Measurements from ENCODE around the gene CDKN2A. TPM values are rescaled to one million over a fixed set of nuclear protein-coding genes. Genes with fewer than 3 reads are reported as not detected.

Gene CDKN2A
- 14.3 and 16.0 TPM in 2 replicates for total RNA-seq
- long read RNA-seq, partial matches to known transcripts: 0 of 1 reads
- long read RNA-seq, other reads (novel, unspliced or antisense): 0 of 1 reads

DNA sequence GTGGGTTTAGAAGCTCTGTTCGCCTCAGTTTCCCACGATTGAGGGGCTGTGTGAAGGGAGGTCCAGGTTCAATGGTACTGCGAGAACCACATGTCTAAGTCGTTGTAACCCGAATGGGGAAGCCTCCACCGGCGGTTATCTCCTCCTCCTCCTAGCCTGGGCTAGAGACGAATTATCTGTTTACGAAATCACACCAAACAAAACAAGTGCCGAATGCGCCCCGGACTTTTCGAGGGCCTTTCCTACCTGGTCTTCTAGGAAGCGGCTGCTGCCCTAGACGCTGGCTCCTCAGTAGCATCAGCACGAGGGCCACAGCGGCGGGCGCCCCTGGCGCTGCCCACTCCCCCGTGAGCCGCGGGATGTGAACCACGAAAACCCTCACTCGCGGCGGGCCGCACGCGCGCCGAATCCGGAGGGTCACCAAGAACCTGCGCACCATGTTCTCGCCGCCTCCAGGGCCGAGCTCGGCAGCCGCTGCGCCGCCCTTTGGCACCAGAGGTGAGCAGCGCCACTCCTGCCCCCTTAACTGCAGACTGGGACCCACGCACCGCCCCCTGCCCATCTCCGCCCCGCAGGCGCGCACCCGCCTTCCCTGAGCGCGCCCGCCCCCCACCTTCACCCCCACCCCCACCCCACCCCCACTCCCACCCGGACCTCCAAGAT, at the start of gene CDKN2A:
CDKN2A (minus strand) TSS at position 500 of the 663 bp plus-strand sequence.
- Mint-ChIP-seq H3K4me1 (ENCODE audit: unreplicated experiment) (peaks cover 34% of the 10 kb centered on the region), H3K27me3 (ENCODE audit: unreplicated experiment) (peaks cover 17% of the 10 kb centered on the region), H3K9me3 (ENCODE audit: unreplicated experiment) (no peaks in the 10 kb centered on the region), H3K4me3 (ENCODE audit: unreplicated experiment) (peak within 1 kb of the TSS; percentile 89), H3K27ac (ENCODE audit: unreplicated experiment) (peak within 1 kb of the TSS; percentile 95), H3K36me3 (ENCODE audit: unreplicated experiment) (peaks cover 10% of the 10 kb centered on the region)
- no peak for DNase-seq (ENCODE audit: extremely low spot score, unreplicated experiment)
- TF ChIP-seq, protein P1, sequence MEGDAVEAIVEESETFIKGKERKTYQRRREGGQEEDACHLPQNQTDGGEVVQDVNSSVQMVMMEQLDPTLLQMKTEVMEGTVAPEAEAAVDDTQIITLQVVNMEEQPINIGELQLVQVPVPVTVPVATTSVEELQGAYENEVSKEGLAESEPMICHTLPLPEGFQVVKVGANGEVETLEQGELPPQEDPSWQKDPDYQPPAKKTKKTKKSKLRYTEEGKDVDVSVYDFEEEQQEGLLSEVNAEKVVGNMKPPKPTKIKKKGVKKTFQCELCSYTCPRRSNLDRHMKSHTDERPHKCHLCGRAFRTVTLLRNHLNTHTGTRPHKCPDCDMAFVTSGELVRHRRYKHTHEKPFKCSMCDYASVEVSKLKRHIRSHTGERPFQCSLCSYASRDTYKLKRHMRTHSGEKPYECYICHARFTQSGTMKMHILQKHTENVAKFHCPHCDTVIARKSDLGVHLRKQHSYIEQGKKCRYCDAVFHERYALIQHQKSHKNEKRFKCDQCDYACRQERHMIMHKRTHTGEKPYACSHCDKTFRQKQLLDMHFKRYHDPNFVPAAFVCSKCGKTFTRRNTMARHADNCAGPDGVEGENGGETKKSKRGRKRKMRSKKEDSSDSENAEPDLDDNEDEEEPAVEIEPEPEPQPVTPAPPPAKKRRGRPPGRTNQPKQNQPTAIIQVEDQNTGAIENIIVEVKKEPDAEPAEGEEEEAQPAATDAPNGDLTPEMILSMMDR (IDR thresholded peaks at IDR 0.05): no peak

DNA sequence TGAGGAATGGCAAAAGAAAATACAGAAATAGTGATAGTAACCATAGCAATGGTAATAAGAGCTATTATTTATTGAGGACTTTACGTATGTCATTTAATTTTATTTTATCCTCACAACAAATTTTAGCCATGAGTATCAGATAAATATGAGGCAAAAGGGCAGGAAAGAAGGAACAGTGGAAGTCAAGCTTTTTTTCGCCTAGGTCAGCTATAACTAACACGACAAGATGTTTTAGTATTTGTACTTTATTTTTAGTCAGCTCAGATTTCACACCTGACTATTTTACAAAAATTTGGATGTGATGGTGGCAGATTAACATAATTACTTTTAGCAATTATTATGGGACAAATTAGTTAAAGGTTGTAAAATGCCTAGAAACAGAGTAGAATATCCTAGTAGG, 49.7 kb upstream of the CDKN2A start:
- TF ChIP-seq, protein P1 (IDR thresholded peaks at IDR 0.05): no peak
- DNase-seq (ENCODE audit: extremely low spot score, unreplicated experiment): no peak

DNA sequence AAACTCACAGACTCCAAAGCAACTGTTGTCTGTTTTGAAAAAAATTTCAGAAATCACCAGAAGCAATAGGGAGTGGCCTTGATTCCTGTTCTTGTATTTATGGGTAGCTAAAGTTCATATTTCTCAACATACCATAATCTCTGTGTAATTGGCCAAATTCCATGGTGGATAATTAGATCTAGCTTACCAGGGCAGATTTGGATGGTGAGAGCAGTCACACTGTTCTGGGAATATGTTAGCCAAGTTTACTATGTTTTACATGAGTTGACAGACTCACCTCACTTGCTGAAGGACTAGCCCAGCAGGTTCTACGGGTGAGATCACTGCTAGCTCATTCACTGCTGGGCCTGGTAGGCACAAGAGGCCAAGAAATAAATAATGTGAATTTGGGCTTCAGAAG, 47.6 kb upstream of the CDKN2A start:
- H3K36me3 Mint-ChIP-seq (ENCODE audit: unreplicated experiment): no peaks in the 10 kb centered on the region
- peak overlapping the region; percentile 77 for H3K27ac Mint-ChIP-seq (ENCODE audit: unreplicated experiment)
- no peaks in the 10 kb centered on the region for H3K9me3 Mint-ChIP-seq (ENCODE audit: unreplicated experiment)
- H3K4me3 Mint-ChIP-seq (ENCODE audit: unreplicated experiment): no peak overlapping the region
- DNase-seq (ENCODE audit: extremely low spot score, unreplicated experiment): no peak
- TF ChIP-seq, protein P1 (IDR thresholded peaks at IDR 0.05): no peak
- peaks cover 30% of the 10 kb centered on the region for H3K4me1 Mint-ChIP-seq (ENCODE audit: unreplicated experiment)
- H3K27me3 Mint-ChIP-seq (ENCODE audit: unreplicated experiment): no peaks in the 10 kb centered on the region

More for the DNA sequence above, 49.7 kb upstream of the CDKN2A start:
- Mint-ChIP-seq H3K27me3 (ENCODE audit: unreplicated experiment) (no peaks in the 10 kb centered on the region), H3K4me1 (ENCODE audit: unreplicated experiment) (peaks cover 30% of the 10 kb centered on the region), H3K9me3 (ENCODE audit: unreplicated experiment) (no peaks in the 10 kb centered on the region), H3K36me3 (ENCODE audit: unreplicated experiment) (peaks cover 3% of the 10 kb centered on the region), H3K27ac (ENCODE audit: unreplicated experiment) (no peak overlapping the region), H3K4me3 (ENCODE audit: unreplicated experiment) (no peak overlapping the region)

DNA sequence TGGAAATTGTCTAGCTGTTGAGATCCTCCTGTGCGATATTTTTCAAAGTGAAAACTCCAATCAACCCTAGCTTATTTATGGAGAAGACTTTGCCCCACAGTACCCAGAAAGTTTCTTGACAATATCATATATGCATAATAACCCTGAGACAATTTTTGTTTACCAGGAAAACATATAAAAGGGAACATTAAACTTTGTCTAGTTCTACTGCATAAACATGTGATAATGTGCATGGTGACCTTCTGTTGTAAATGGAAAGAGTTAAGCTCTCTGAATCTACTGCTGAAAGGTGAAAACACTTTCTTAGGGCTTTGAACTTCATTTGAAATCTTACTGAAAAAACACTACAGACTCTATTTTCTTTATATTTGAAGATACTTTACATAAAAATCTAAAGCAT, 47.2 kb upstream of the CDKN2A start:
- Mint-ChIP-seq H3K4me1 (ENCODE audit: unreplicated experiment) (peaks cover 30% of the 10 kb centered on the region), H3K27me3 (ENCODE audit: unreplicated experiment) (no peaks in the 10 kb centered on the region), H3K4me3 (ENCODE audit: unreplicated experiment) (no peak overlapping the region), H3K36me3 (ENCODE audit: unreplicated experiment) (no peaks in the 10 kb centered on the region), H3K27ac (ENCODE audit: unreplicated experiment) (peak overlapping the region; percentile 77), H3K9me3 (ENCODE audit: unreplicated experiment) (no peaks in the 10 kb centered on the region)
- no peak for DNase-seq (ENCODE audit: extremely low spot score, unreplicated experiment)
- TF ChIP-seq, protein P1 (IDR thresholded peaks at IDR 0.05): no peak

DNA sequence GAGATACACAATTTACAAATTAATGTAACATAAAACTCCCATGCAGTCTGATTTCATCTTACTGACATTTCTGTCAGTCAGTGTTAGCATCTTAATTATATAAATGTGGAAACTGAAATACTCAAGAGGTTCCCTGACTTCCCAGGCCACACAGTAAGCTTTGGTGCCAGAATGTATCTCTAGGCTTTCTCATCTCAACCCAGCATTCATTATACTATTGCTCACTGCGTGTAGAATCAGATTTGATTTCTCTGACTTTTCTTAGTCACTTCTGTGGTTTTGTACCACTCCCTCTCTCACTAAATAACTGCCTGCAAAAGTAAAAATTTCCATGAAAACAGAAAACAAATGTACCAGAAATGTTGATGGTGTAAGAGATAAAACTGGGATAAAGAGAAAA, 46.6 kb upstream of the CDKN2A start:
- H3K4me1 Mint-ChIP-seq (ENCODE audit: unreplicated experiment): peaks cover 30% of the 10 kb centered on the region
- H3K4me3 Mint-ChIP-seq (ENCODE audit: unreplicated experiment): no peak overlapping the region
- H3K9me3 Mint-ChIP-seq (ENCODE audit: unreplicated experiment): no peaks in the 10 kb centered on the region
- peak overlapping the region; percentile 77 for H3K27ac Mint-ChIP-seq (ENCODE audit: unreplicated experiment)
- no peaks in the 10 kb centered on the region for H3K27me3 Mint-ChIP-seq (ENCODE audit: unreplicated experiment)
- no peak for DNase-seq (ENCODE audit: extremely low spot score, unreplicated experiment)
- TF ChIP-seq, protein P1 (IDR thresholded peaks at IDR 0.05): no peak
- H3K36me3 Mint-ChIP-seq (ENCODE audit: unreplicated experiment): no peaks in the 10 kb centered on the region

All from osteocyte (in vitro differentiated cells).